ENCODE measurements around the gene FUT4. TPM values are rescaled to one million over a fixed set of nuclear protein-coding genes. Genes with fewer than 3 reads are reported as not detected.

Gene FUT4
- total and polyA plus RNA-seq, 2 experiments from 2014 or later, result 2.3 to 5.0 TPM

GRCh38 chr11:94595076-94595475, 51.4 kb downstream of the FUT4 start:
- Histone ChIP-seq H3K36me3 (no peaks in the 10 kb centered on the region), H3K9me3 (ENCODE audit: low read depth) (no peaks in the 10 kb centered on the region), H3K4me1 (ENCODE audit: low read depth) (peaks cover 5% of the 10 kb centered on the region), H3K27ac (no peak overlapping the region), H3K27me3 (peaks cover 8% of the 10 kb centered on the region), H3K4me3 (no peak overlapping the region)
- no peak for DNase-seq (ENCODE audit: low read depth in 1 of 2, low spot score in 1 of 2)
- TF ChIP-seq, protein P1, sequence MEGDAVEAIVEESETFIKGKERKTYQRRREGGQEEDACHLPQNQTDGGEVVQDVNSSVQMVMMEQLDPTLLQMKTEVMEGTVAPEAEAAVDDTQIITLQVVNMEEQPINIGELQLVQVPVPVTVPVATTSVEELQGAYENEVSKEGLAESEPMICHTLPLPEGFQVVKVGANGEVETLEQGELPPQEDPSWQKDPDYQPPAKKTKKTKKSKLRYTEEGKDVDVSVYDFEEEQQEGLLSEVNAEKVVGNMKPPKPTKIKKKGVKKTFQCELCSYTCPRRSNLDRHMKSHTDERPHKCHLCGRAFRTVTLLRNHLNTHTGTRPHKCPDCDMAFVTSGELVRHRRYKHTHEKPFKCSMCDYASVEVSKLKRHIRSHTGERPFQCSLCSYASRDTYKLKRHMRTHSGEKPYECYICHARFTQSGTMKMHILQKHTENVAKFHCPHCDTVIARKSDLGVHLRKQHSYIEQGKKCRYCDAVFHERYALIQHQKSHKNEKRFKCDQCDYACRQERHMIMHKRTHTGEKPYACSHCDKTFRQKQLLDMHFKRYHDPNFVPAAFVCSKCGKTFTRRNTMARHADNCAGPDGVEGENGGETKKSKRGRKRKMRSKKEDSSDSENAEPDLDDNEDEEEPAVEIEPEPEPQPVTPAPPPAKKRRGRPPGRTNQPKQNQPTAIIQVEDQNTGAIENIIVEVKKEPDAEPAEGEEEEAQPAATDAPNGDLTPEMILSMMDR (IDR thresholded peaks at IDR 0.05; ENCODE audit: low read depth, low read length), result no peak

DNA sequence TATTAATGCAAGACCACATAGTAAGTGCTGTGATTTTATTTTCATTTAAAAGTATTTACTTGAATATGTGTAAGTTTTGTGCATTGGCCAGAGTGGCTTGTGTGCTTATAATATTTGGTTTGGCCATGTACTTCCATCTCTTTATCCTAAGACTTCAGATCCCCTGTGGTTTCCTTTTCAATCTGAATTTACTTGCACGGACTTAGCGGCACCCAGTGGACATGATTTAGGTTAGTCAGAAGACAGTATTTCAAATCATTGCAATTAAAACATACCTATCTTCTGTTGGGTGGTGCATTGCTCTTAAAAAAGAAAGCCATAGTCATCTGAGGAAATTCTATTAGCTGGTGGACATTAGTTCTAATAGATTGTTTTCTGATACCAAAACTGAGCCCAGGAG, 54.2 kb downstream of the FUT4 start:
- Histone ChIP-seq H3K27ac (no peak overlapping the region), H3K4me3 (no peak overlapping the region), H3K9me3 (ENCODE audit: low read depth) (no peaks in the 10 kb centered on the region), H3K4me1 (ENCODE audit: low read depth) (peaks cover 5% of the 10 kb centered on the region), H3K36me3 (no peaks in the 10 kb centered on the region), H3K27me3 (no peaks in the 10 kb centered on the region)
- TF ChIP-seq, protein P1 (IDR thresholded peaks at IDR 0.05; ENCODE audit: low read depth, low read length), result peak; percentile 22
- peak in 1 of 2 donors; percentile 38 for DNase-seq (ENCODE audit: low read depth in 1 of 2, low spot score in 1 of 2)

Other genes starting within 250 kb of the FUT4 start
- not detected in 2 replicates for gene IZUMO1R, start 239.3 kb upstream of the FUT4 start, total RNA-seq
- not detected in 2 replicates for gene IZUMO1R, start 239.3 kb upstream of the FUT4 start, polyA plus RNA-seq
- 0.11 and 0.15 TPM in 2 replicates for gene GPR83, start 142.5 kb upstream of the FUT4 start, total RNA-seq
- not detected in 2 replicates for gene GPR83, start 142.5 kb upstream of the FUT4 start, polyA plus RNA-seq
- 11.4 and 15.1 TPM in 2 replicates for gene MRE11, start 50.1 kb upstream of the FUT4 start, total RNA-seq
- 7.0 and 7.9 TPM in 2 replicates for gene MRE11, start 50.1 kb upstream of the FUT4 start, polyA plus RNA-seq
- gene ANKRD49, start 49.9 kb upstream of the FUT4 start, total RNA-seq, result 10.4 and 12.3 TPM in 2 replicates
- gene ANKRD49, start 49.9 kb upstream of the FUT4 start, polyA plus RNA-seq, result 12.3 and 17.2 TPM in 2 replicates
- gene C11orf97, start 31.5 kb upstream of the FUT4 start, total RNA-seq, result not detected in 2 replicates
- gene C11orf97, start 31.5 kb upstream of the FUT4 start, polyA plus RNA-seq, result not detected in 2 replicates
- 1.7 and 1.8 TPM in 2 replicates for gene PIWIL4, start 23.4 kb downstream of the FUT4 start, total RNA-seq
- 0.18 and 2.3 TPM in 2 replicates for gene PIWIL4, start 23.4 kb downstream of the FUT4 start, polyA plus RNA-seq
- 3.5 and 5.1 TPM in 2 replicates for gene AMOTL1, start 224.4 kb downstream of the FUT4 start, total RNA-seq
- 1.2 and 3.2 TPM in 2 replicates for gene AMOTL1, start 224.4 kb downstream of the FUT4 start, polyA plus RNA-seq

Data from cardiac muscle cell (in vitro differentiated cells and primary cell).